WTC11 (cell line): ENCODE measurements around the gene CCNG2. TPM values are rescaled to one million over a fixed set of nuclear protein-coding genes. Genes with fewer than 3 reads are reported as not detected.

Experiments
- ATAC-seq: fragments of 200-7000 bp; cut with Tn5 transposase; 2 replicates; pipeline ENCODE4 v1.10.0; 2021; ENCODE audit warnings: mild to moderate bottlenecking, moderate library complexity
- CTCF ChIA-PET: fragments of 300-600 bp; sonication (Branson Sonifier 250); formaldehyde crosslinking; loops from one replicate; lab custom pipeline; 2021; ENCODE audit warnings: antibody characterized with exemption; lab: Charles Lee
- POLR2A ChIA-PET: fragments of 350-600 bp; sonication (Branson Sonifier 250); formaldehyde crosslinking; loops from one replicate; lab custom pipeline; 2021; ENCODE audit warnings: antibody characterized with exemption; lab: Charles Lee
- DNase-seq: peaks from one replicate; pipeline ENCODE4 v3.0.0; 2021; ENCODE audit warnings: low spot score
- H3K27ac Mint-ChIP-seq: 2 replicates; pipeline ENCODE4 v1.8.0; 2021; ENCODE audit warnings: mixed read lengths
- H3K27me3 Mint-ChIP-seq: 2 replicates; pipeline ENCODE4 v1.8.0; 2021; ENCODE audit warnings: low read depth, mild to moderate bottlenecking, moderate library complexity, mixed read lengths
- H3K36me3 Mint-ChIP-seq: 2 replicates; pipeline ENCODE4 v1.8.0; 2021; ENCODE audit warnings: mixed read lengths
- H3K4me1 Mint-ChIP-seq: 2 replicates; pipeline ENCODE4 v1.8.0; 2022; ENCODE audit warnings: mixed read lengths
- H3K4me3 Mint-ChIP-seq: 2 replicates; pipeline ENCODE4 v1.8.0; 2021; ENCODE audit warnings: mild to moderate bottlenecking, moderate library complexity, mixed read lengths
- H3K9me3 Mint-ChIP-seq: 2 replicates; pipeline ENCODE4 v1.8.0; 2021; ENCODE audit warnings: mixed read lengths
- ATF2 ChIP-seq: sonication (generic); formaldehyde crosslinking; IDR thresholded peaks from 2 replicates; pipeline ENCODE4 v1.8.1; 2022; ENCODE audit warnings: low read depth, missing genetic modification reagents, borderline replicate concordance
- ATF6 ChIP-seq: sonication (generic); formaldehyde crosslinking; IDR thresholded peaks from 2 replicates; pipeline ENCODE4 v1.8.1; 2023; ENCODE audit warnings: mild to moderate bottlenecking, missing genetic modification reagents
- CBFB ChIP-seq: sonication (generic); formaldehyde crosslinking; IDR thresholded peaks from 2 replicates; pipeline ENCODE4 v1.8.1; 2022; ENCODE audit warnings: mild to moderate bottlenecking, low read depth, missing genetic modification reagents
- CREM ChIP-seq: sonication (generic); formaldehyde crosslinking; IDR thresholded peaks from 2 replicates; pipeline ENCODE4 v1.8.1; 2022; ENCODE audit warnings: mild to moderate bottlenecking, missing genetic modification reagents, moderate library complexity
- ELF4 ChIP-seq: sonication (generic); formaldehyde crosslinking; IDR thresholded peaks from 2 replicates; pipeline ENCODE4 v1.8.1; 2022; ENCODE audit warnings: low read depth, mild to moderate bottlenecking, moderate library complexity, missing genetic modification reagents
- FOXP1 ChIP-seq: sonication (generic); formaldehyde crosslinking; IDR thresholded peaks from 2 replicates; pipeline ENCODE4 v1.8.0; 2022; ENCODE audit warnings: missing genetic modification reagents, mild to moderate bottlenecking, moderate library complexity, borderline replicate concordance
- FOXP4 ChIP-seq: sonication (generic); formaldehyde crosslinking; IDR thresholded peaks from 2 replicates; pipeline ENCODE4 v1.8.0; 2022; ENCODE audit warnings: mild to moderate bottlenecking, missing genetic modification reagents
- HMGA2 ChIP-seq: fragments of 250-450 bp; sonication (Bioruptor Pico); IDR thresholded peaks from 2 replicates; pipeline ENCODE4 v1.4.0; 2021; ENCODE audit warnings: mild to moderate bottlenecking, moderate library complexity
- JUN ChIP-seq: sonication (generic); formaldehyde crosslinking; IDR thresholded peaks from 2 replicates; pipeline ENCODE4 v1.8.0; 2023; ENCODE audit warnings: mild to moderate bottlenecking, missing genetic modification reagents
- KAT7 ChIP-seq: sonication (generic); formaldehyde crosslinking; IDR thresholded peaks from 2 replicates; pipeline ENCODE4 v1.8.1; 2023; ENCODE audit warnings: missing genetic modification reagents, mild to moderate bottlenecking, borderline replicate concordance
- PREB ChIP-seq: sonication (generic); formaldehyde crosslinking; IDR thresholded peaks from 2 replicates; pipeline ENCODE4 v1.8.1; 2022; ENCODE audit warnings: mild to moderate bottlenecking, missing genetic modification reagents, moderate library complexity, borderline replicate concordance
- TEAD1 ChIP-seq: sonication (generic); formaldehyde crosslinking; IDR thresholded peaks from 2 replicates; pipeline ENCODE4 v1.8.0; 2022; ENCODE audit warnings: mild to moderate bottlenecking, missing genetic modification reagents
- ZMAT4 ChIP-seq: fragments of 250-450 bp; sonication (Bioruptor Pico); IDR thresholded peaks from 2 replicates; pipeline ENCODE4 v1.9.0; 2021; ENCODE audit warnings: mild to moderate bottlenecking
- ZNF281 ChIP-seq: sonication (generic); formaldehyde crosslinking; IDR thresholded peaks from 2 replicates; pipeline ENCODE4 v1.8.0; 2023; ENCODE audit warnings: mild to moderate bottlenecking, missing genetic modification reagents
- ZNF671 ChIP-seq: fragments of 250-450 bp; sonication (Bioruptor Pico); IDR thresholded peaks from 2 replicates; pipeline ENCODE4 v1.8.0; 2021; ENCODE audit warnings: mild to moderate bottlenecking
- total RNA-seq: library from RNA; stranded (reverse); gene quantifications from 3 replicates; pipeline ENCODE4 v1.2.3, GENCODE V29; 2021

Gene CCNG2
- total RNA-seq, 1 experiment from 2014 or later: 18.9 TPM

- no peak for TF ChIP-seq PREB
- TF ChIP-seq ZNF671 (CRISPR knock-in tag): no peak
- TF ChIP-seq ELF4: no peak
- TF ChIP-seq JUN: no peak
- TF ChIP-seq ATF2 (CRISPR knock-in tag): no peak
Observed at GRCh38 chr4:77170926-77171325, 13.9 kb downstream of the CCNG2 start (continued).

- ChIA-PET CTCF (no interaction called here), POLR2A (no interaction called here)
- Mint-ChIP-seq H3K27me3 (peaks cover 58% of the 10 kb centered on the region), H3K4me3 (no peak overlapping the region), H3K27ac (no peak overlapping the region), H3K9me3 (no peaks in the 10 kb centered on the region), H3K4me1 (peaks cover 21% of the 10 kb centered on the region), H3K36me3 (peaks cover 32% of the 10 kb centered on the region)
- DNase-seq (no peak), ATAC-seq (no peak)
- TF ChIP-seq ATF6 (CRISPR knock-in tag): no peak
- TF ChIP-seq CBFB (CRISPR knock-in tag): no peak
- TF ChIP-seq TEAD1: no peak
- no peak for TF ChIP-seq FOXP1 (CRISPR knock-in tag)
- no peak for TF ChIP-seq KAT7 (CRISPR knock-in tag)
- TF ChIP-seq CREM (CRISPR knock-in tag): no peak
- no peak for TF ChIP-seq JUN
- no peak for TF ChIP-seq FOXP4 (CRISPR knock-in tag)
- no peak for TF ChIP-seq HMGA2 (CRISPR knock-in tag)
- no peak for TF ChIP-seq PREB
- TF ChIP-seq ZMAT4: no peak
- TF ChIP-seq ZNF281 (CRISPR knock-in tag): no peak
Observed at GRCh38 chr4:77172336-77172735, 15.3 kb downstream of the CCNG2 start.
